ENCODE results near the gene PCDHB7. TPM values are rescaled to one million over a fixed set of nuclear protein-coding genes. Genes with fewer than 3 reads are reported as not detected.
"Not testable (repeated sequence)": the region's sequence is repeated elsewhere in the genome, so short reads cannot be mapped to it uniquely, and the experiment has no call there.

The PCDHB7 gene
- 1 to 10 TPM in 1 of 4 donors, under 1 TPM in 3; 0.49 to 1.2 (median 0.78) TPM for total RNA-seq

DNA sequence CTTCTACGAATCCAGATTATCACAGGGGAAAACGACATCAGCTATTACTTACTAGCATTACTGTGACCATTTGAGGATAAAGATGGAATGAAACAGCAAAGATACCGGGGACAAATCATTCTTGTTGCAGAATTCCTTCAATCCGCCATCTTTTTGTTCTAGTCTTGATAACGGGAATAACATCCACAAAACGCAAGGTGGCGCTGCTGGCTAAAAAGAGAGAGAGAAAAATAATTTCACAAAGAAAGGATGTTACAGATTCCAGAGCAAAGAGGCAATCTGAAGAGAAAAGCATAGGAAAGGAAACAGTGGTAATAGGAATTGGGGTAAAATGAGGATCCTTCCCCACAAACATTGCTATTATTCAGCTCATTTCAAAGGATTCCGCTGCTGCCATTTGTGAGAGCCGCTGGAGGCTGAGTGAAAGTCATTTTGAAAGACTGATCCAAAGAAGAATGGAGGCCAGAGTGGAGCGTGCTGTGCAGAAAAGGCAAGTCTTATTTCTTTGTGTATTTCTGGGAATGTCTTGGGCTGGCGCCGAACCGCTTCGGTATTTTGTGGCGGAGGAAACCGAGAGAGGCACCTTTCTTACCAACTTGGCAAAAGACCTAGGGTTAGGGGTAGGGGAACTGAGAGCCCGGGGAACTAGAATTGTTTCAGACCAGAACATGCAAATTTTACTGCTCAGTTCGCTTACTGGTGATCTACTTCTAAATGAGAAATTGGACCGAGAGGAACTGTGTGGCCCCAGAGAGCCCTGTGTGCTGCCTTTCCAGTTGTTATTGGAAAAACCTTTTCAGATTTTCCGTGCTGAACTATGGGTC is at the start of gene PCDHB7:
PCDHB7 (plus strand) TSS at position 264 of the 824 bp plus-strand sequence; CDS start at position 456, 192 bp downstream.
- 34% methylated on average over 20 of the region's 20 CpGs for WGBS

GRCh38 chr5:141123396-141124135 is 48.9 kb upstream of the PCDHB7 start:
- not testable (repeated sequence) for DNase-seq (ENCODE audit: low spot score in 2 of 2); H3K36me3 ChIP-seq; H3K4me1 ChIP-seq; H3K27ac ChIP-seq; H3K27me3 ChIP-seq; H3K4me3 ChIP-seq
- 43% methylated on average over 35 of the region's 73 CpGs for WGBS
- peaks cover 27% of the 10 kb centered on the region for H3K9me3 ChIP-seq

More for the DNA sequence above, at the start of gene PCDHB7:
- no peak for TF ChIP-seq POLR2A (IDR thresholded peaks at IDR 0.05)
- TF ChIP-seq CTCF (IDR thresholded peaks at IDR 0.05), result peak in 1 of 2 donors; percentile 8
- DNase-seq (ENCODE audit: low spot score in 2 of 2), result no peak
- no peaks in the 10 kb centered on the region for H3K4me1 ChIP-seq
- H3K36me3 ChIP-seq, result no peaks in the 10 kb centered on the region
- H3K4me3 ChIP-seq, result peak within 1 kb of the TSS; percentile 19
- no peak within 1 kb of the TSS for H3K27ac ChIP-seq
- peaks cover 21% of the 10 kb centered on the region for H3K27me3 ChIP-seq
- H3K9me3 ChIP-seq, result peaks cover 26% of the 10 kb centered on the region

DNA sequence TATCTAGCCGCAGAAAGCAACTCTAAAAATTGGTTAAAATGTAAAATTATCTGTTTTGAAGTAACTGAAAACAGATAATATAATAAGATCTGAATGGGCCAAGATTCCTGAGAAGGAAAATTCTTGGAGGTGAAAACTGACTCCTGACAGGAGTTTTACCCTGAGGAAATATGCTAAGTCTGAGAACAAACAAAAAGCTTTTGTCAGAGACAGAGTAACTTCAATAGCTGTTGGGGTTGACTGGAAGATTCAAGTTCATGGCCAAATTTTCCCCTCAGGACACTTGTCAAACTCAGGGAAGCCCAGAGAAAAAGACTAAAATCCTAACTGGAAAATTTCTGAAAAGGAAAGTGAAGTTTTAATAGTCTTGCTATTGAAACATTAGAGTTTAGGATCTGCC is 45.1 kb upstream of the PCDHB7 start:
- Histone ChIP-seq H3K36me3 (no peaks in the 10 kb centered on the region), H3K27ac (no peak overlapping the region)
- WGBS, result 93% methylated on average over 1 of the region's 1 CpG

GRCh38 chr5:141135030-141135717 is 37.3 kb upstream of the PCDHB7 start, which contains the start of gene PCDHB5:
PCDHB5 (plus strand) TSS chr5:141135206; CDS start chr5:141135435, 229 bp downstream.
- Histone ChIP-seq H3K27ac (no peak within 1 kb of the TSS), H3K27me3 (no peaks in the 10 kb centered on the region), H3K9me3 (peaks cover 23% of the 10 kb centered on the region), H3K36me3 (no peaks in the 10 kb centered on the region), H3K4me1 (no peaks in the 10 kb centered on the region), H3K4me3 (peak within 1 kb of the TSS; percentile 31)
- no peak for DNase-seq (ENCODE audit: low spot score in 2 of 2)
- TF ChIP-seq CTCF (IDR thresholded peaks at IDR 0.05) (no peak), POLR2AphosphoS5 (IDR thresholded peaks at IDR 0.05) (no peak), EP300 (IDR thresholded peaks at IDR 0.05) (no peak), POLR2A (IDR thresholded peaks at IDR 0.05) (no peak)
- 23% methylated on average over 22 of the region's 22 CpGs for WGBS

More for the DNA sequence above, 45.1 kb upstream of the PCDHB7 start:
- Histone ChIP-seq H3K4me3 (no peak overlapping the region), H3K4me1 (no peaks in the 10 kb centered on the region), H3K27me3 (peaks cover 4% of the 10 kb centered on the region), H3K9me3 (peaks cover 20% of the 10 kb centered on the region)
- no peak for DNase-seq (ENCODE audit: low spot score in 2 of 2)
- TF ChIP-seq EP300 (IDR thresholded peaks at IDR 0.05), result no peak
- TF ChIP-seq CTCF (IDR thresholded peaks at IDR 0.05), result no peak

DNA sequence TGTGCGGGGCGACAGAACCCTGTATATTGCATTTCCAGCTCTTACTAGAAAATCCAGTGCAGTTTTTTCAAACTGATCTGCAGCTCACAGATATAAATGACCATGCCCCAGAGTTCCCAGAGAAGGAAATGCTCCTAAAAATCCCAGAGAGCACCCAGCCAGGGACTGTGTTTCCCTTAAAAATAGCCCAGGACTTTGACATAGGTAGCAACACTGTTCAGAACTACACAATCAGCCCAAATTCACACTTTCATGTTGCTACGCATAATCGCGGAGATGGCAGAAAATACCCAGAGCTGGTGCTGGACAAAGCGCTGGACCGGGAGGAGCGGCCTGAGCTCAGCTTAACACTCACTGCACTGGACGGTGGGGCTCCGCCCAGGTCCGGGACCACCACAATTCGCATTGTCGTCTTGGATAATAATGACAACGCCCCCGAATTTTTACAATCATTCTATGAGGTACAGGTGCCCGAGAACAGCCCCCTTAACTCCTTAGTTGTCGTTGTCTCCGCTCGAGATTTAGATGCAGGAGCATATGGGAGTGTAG is 36.7 kb upstream of the PCDHB7 start:
- DNase-seq (ENCODE audit: low spot score in 2 of 2), result no peak
- TF ChIP-seq POLR2AphosphoS5 (IDR thresholded peaks at IDR 0.05), result no peak
- TF ChIP-seq CTCF (IDR thresholded peaks at IDR 0.05), result no peak
- no peak for TF ChIP-seq EP300 (IDR thresholded peaks at IDR 0.05)
- TF ChIP-seq POLR2A (IDR thresholded peaks at IDR 0.05), result no peak
- no peaks in the 10 kb centered on the region for H3K27me3 ChIP-seq
- no peaks in the 10 kb centered on the region for H3K36me3 ChIP-seq
- H3K4me3 ChIP-seq, result peak overlapping the region; percentile 31
- H3K9me3 ChIP-seq, result peaks cover 23% of the 10 kb centered on the region
- no peaks in the 10 kb centered on the region for H3K4me1 ChIP-seq
- WGBS, result 58% methylated on average over 19 of the region's 19 CpGs
- H3K27ac ChIP-seq, result no peak overlapping the region

DNA sequence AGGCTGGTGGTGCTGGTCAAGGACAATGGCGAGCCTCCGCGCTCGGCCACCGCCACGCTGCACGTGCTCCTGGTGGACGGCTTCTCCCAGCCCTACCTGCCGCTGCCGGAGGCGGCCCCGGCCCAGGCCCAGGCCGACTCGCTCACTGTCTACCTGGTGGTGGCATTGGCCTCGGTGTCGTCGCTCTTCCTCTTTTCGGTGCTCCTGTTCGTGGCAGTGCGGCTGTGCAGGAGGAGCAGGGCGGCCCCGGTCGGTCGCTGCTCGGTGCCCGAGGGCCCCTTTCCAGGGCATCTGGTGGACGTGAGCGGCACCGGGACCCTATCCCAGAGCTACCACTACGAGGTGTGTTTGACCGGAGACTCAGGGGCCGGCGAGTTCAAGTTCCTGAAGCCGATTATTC is 35.1 kb upstream of the PCDHB7 start:
- WGBS, result 43% methylated on average over 5 of the region's 34 CpGs
- peaks cover 27% of the 10 kb centered on the region for H3K9me3 ChIP-seq

More for the DNA sequence above, 35.1 kb upstream of the PCDHB7 start:
- H3K27me3 ChIP-seq; H3K4me1 ChIP-seq; DNase-seq (ENCODE audit: low spot score in 2 of 2); H3K36me3 ChIP-seq; H3K27ac ChIP-seq; H3K4me3 ChIP-seq: not testable (repeated sequence)

Measured in suprapubic skin (tissue), 4 donors.